Activated T-cell treated with anti-CD3 and anti-CD28 coated beads, Interleukin-2, amount 50 U/mL, for 4 hours (primary cell): Measurements from ENCODE around the gene CLASP1. TPM values are rescaled to one million over a fixed set of nuclear protein-coding genes. Genes with fewer than 3 reads are reported as not detected.

ENCODE experiments used
- ATAC-seq, 2 donors: fragments of 200-7000 bp; cut with Tn5 transposase; one replicate each; pipeline ENCODE4 v1.10.0; 2021
- DNase-seq: peaks from one replicate; pipeline ENCODE4 v3.0.0-alpha.2; 2020
- H3K27me3 Mint-ChIP-seq: one replicate; pipeline ENCODE4 v1.8.0; 2021; ENCODE audit warnings: low read depth, mixed read lengths
- H3K36me3 Mint-ChIP-seq: one replicate; pipeline ENCODE4 v1.8.0; 2022; ENCODE audit warnings: mixed read lengths; ENCODE audit not compliant: insufficient read depth
- H3K4me1 Mint-ChIP-seq: one replicate; pipeline ENCODE4 v1.8.0; 2021; ENCODE audit warnings: low read depth, mixed read lengths
- H3K4me3 Mint-ChIP-seq: one replicate; pipeline ENCODE4 v1.8.0; 2021; ENCODE audit warnings: mild to moderate bottlenecking, moderate library complexity, mixed read lengths
- H3K9me3 Mint-ChIP-seq: one replicate; pipeline ENCODE4 v1.8.0; 2021; ENCODE audit warnings: mixed read lengths
- total RNA-seq, 3 donors: library from RNA; stranded (reverse); gene quantifications; one replicate each; pipeline ENCODE4 v1.2.1, GENCODE V29; 2021

The CLASP1 gene
- total RNA-seq, 3 donors from 2014 or later, result 48.3 to 68.2 (median 63.2) TPM

GRCh38 chr2:121520641-121520994 lies 128.6 kb downstream of the CLASP1 start:
- Mint-ChIP-seq H3K9me3 (no peaks in the 10 kb centered on the region), H3K4me3 (no peak overlapping the region), H3K36me3 (peaks cover 18% of the 10 kb centered on the region), H3K4me1 (no peaks in the 10 kb centered on the region), H3K27me3 (no peaks in the 10 kb centered on the region)
- ATAC-seq, result no peak
- DNase-seq, result no peak

GRCh38 chr2:121519732-121520640 lies 129.3 kb downstream of the CLASP1 start:
- Mint-ChIP-seq H3K27me3 (no peaks in the 10 kb centered on the region), H3K36me3 (peaks cover 20% of the 10 kb centered on the region)

GRCh38 chr2:121519153-121519552 lies 130.1 kb downstream of the CLASP1 start:
- no peaks in the 10 kb centered on the region for H3K4me1 Mint-ChIP-seq
- H3K4me3 Mint-ChIP-seq, result no peak overlapping the region
- H3K9me3 Mint-ChIP-seq, result no peaks in the 10 kb centered on the region
- H3K27me3 Mint-ChIP-seq, result no peaks in the 10 kb centered on the region
- DNase-seq (no peak), ATAC-seq (no peak)
- peaks cover 24% of the 10 kb centered on the region for H3K36me3 Mint-ChIP-seq

More at GRCh38 chr2:121519732-121520640, 129.3 kb downstream of the CLASP1 start:
- Mint-ChIP-seq H3K4me1 (no peaks in the 10 kb centered on the region), H3K4me3 (no peak overlapping the region), H3K9me3 (no peaks in the 10 kb centered on the region)
- no peak for ATAC-seq
- no peak for DNase-seq

- Mint-ChIP-seq H3K27me3 (no peaks in the 10 kb centered on the region), H3K36me3 (peaks cover 49% of the 10 kb centered on the region), H3K9me3 (peaks cover 3% of the 10 kb centered on the region), H3K4me1 (peaks cover 3% of the 10 kb centered on the region), H3K4me3 (no peak overlapping the region)
- DNase-seq, result no peak
- no peak for ATAC-seq
Observed at GRCh38 chr2:121513597-121514333, 135.5 kb downstream of the CLASP1 start.

- Mint-ChIP-seq H3K9me3 (peaks cover 3% of the 10 kb centered on the region), H3K27me3 (no peaks in the 10 kb centered on the region), H3K4me1 (peaks cover 10% of the 10 kb centered on the region), H3K36me3 (peaks cover 60% of the 10 kb centered on the region), H3K4me3 (no peak overlapping the region)
- ATAC-seq (no peak), DNase-seq (no peak)
Observed at GRCh38 chr2:121510857-121511256, 138.4 kb downstream of the CLASP1 start.

- no peak overlapping the region for H3K4me3 Mint-ChIP-seq
- H3K27me3 Mint-ChIP-seq, result no peaks in the 10 kb centered on the region
- peaks cover 3% of the 10 kb centered on the region for H3K9me3 Mint-ChIP-seq
- DNase-seq, result no peak
- ATAC-seq, result no peak
- peaks cover 13% of the 10 kb centered on the region for H3K4me1 Mint-ChIP-seq
- H3K36me3 Mint-ChIP-seq, result peaks cover 46% of the 10 kb centered on the region
Observed at GRCh38 chr2:121506621-121507020, 142.6 kb downstream of the CLASP1 start.

GRCh38 chr2:121505986-121506586 lies 143.2 kb downstream of the CLASP1 start:
- no peaks in the 10 kb centered on the region for H3K27me3 Mint-ChIP-seq
- no peak overlapping the region for H3K4me3 Mint-ChIP-seq

GRCh38 chr2:121505005-121505404 lies 144.3 kb downstream of the CLASP1 start:
- H3K4me1 Mint-ChIP-seq, result peaks cover 14% of the 10 kb centered on the region
- DNase-seq (no peak), ATAC-seq (no peak)
- peaks cover 2% of the 10 kb centered on the region for H3K9me3 Mint-ChIP-seq
- no peak overlapping the region for H3K4me3 Mint-ChIP-seq
- H3K36me3 Mint-ChIP-seq, result peaks cover 45% of the 10 kb centered on the region
- no peaks in the 10 kb centered on the region for H3K27me3 Mint-ChIP-seq

More at GRCh38 chr2:121505986-121506586, 143.2 kb downstream of the CLASP1 start:
- DNase-seq (no peak), ATAC-seq (no peak)
- Mint-ChIP-seq H3K4me1 (peaks cover 15% of the 10 kb centered on the region), H3K36me3 (peaks cover 48% of the 10 kb centered on the region), H3K9me3 (peaks cover 3% of the 10 kb centered on the region)

- DNase-seq (no peak), ATAC-seq (no peak)
- Mint-ChIP-seq H3K27me3 (no peaks in the 10 kb centered on the region), H3K4me3 (no peak overlapping the region), H3K9me3 (peaks cover 4% of the 10 kb centered on the region), H3K4me1 (peaks cover 13% of the 10 kb centered on the region), H3K36me3 (peaks cover 47% of the 10 kb centered on the region)
Observed at GRCh38 chr2:121504316-121504715, 144.9 kb downstream of the CLASP1 start.

- Mint-ChIP-seq H3K4me3 (no peak overlapping the region), H3K27me3 (no peaks in the 10 kb centered on the region), H3K9me3 (peaks cover 4% of the 10 kb centered on the region), H3K4me1 (peaks cover 18% of the 10 kb centered on the region), H3K36me3 (peaks cover 42% of the 10 kb centered on the region)
- ATAC-seq (no peak), DNase-seq (no peak)
Observed at GRCh38 chr2:121502781-121503180, 146.5 kb downstream of the CLASP1 start.

GRCh38 chr2:121502246-121502645 lies 147.0 kb downstream of the CLASP1 start:
- Mint-ChIP-seq H3K27me3 (no peaks in the 10 kb centered on the region), H3K4me1 (peaks cover 17% of the 10 kb centered on the region)
- no peak for ATAC-seq

GRCh38 chr2:121501554-121501953 lies 147.7 kb downstream of the CLASP1 start:
- Mint-ChIP-seq H3K4me3 (no peak overlapping the region), H3K36me3 (peaks cover 34% of the 10 kb centered on the region), H3K9me3 (peaks cover 4% of the 10 kb centered on the region), H3K4me1 (peaks cover 12% of the 10 kb centered on the region), H3K27me3 (no peaks in the 10 kb centered on the region)
- ATAC-seq (no peak), DNase-seq (no peak)

More at GRCh38 chr2:121502246-121502645, 147.0 kb downstream of the CLASP1 start:
- Mint-ChIP-seq H3K36me3 (peaks cover 39% of the 10 kb centered on the region), H3K4me3 (no peak overlapping the region), H3K9me3 (peaks cover 4% of the 10 kb centered on the region)
- no peak for DNase-seq

GRCh38 chr2:121501031-121501430 lies 148.2 kb downstream of the CLASP1 start:
- ATAC-seq (no peak), DNase-seq (no peak)
- no peaks in the 10 kb centered on the region for H3K27me3 Mint-ChIP-seq
- H3K4me3 Mint-ChIP-seq, result no peak overlapping the region
- peaks cover 38% of the 10 kb centered on the region for H3K36me3 Mint-ChIP-seq
- H3K9me3 Mint-ChIP-seq, result peaks cover 4% of the 10 kb centered on the region
- peaks cover 12% of the 10 kb centered on the region for H3K4me1 Mint-ChIP-seq

GRCh38 chr2:121498731-121499130 lies 150.5 kb downstream of the CLASP1 start:
- Mint-ChIP-seq H3K4me3 (no peak overlapping the region), H3K36me3 (peaks cover 43% of the 10 kb centered on the region), H3K9me3 (peaks cover 4% of the 10 kb centered on the region), H3K27me3 (no peaks in the 10 kb centered on the region), H3K4me1 (peaks cover 18% of the 10 kb centered on the region)
- no peak for ATAC-seq
- DNase-seq, result no peak
